ENCODE results near the gene TRIM74. TPM values are rescaled to one million over a fixed set of nuclear protein-coding genes. Genes with fewer than 3 reads are reported as not detected.

Gene TRIM74
- total RNA-seq, 1 experiment from 2014 or later, result 0.26 TPM

- Histone ChIP-seq H3K9me3 (ENCODE audit: control insufficient read depth, low read depth, low read length) (no peaks in the 10 kb centered on the region), H2BK5ac (ENCODE audit: insufficient read length, low read length) (no peak overlapping the region), H4K8ac (replicated peaks; ENCODE audit: insufficient read length, low read depth, low read length) (no peak overlapping the region), H3K18ac (ENCODE audit: insufficient read length, low read depth, low read length) (no peak overlapping the region), H3K79me1 (ENCODE audit: insufficient read depth, low read depth, low read length, poor library complexity, severe bottlenecking) (no peaks in the 10 kb centered on the region), H2BK20ac (ENCODE audit: low read depth, low read length, poor library complexity, severe bottlenecking) (no peak overlapping the region), H3K23ac (ENCODE audit: insufficient read length, low read depth, low read length) (no peak overlapping the region), H3K4me2 (ENCODE audit: insufficient read depth, insufficient read length, low read length) (peak overlapping the region; percentile 48), H2BK12ac (ENCODE audit: insufficient read length, low read depth, low read length) (no peak overlapping the region), H3K79me2 (ENCODE audit: insufficient read depth, low read length) (no peaks in the 10 kb centered on the region; the same call in 1 of the 2 replicates), H3K9ac (ENCODE audit: extremely low read depth, insufficient read length, low read length) (peak overlapping the region; percentile 97), H3K23me2 (ENCODE audit: insufficient read length, low read depth, low read length, poor library complexity, severe bottlenecking) (peaks cover 3% of the 10 kb centered on the region), H4K5ac (ENCODE audit: insufficient read length, low read depth, low read length) (peak overlapping the region; percentile 13), H3K4ac (ENCODE audit: low read depth, low read length) (no peak overlapping the region), H4K20me1 (ENCODE audit: control insufficient read depth, insufficient read depth, insufficient read length) (no peaks in the 10 kb centered on the region), H2AFZ (ENCODE audit: low read length) (no peak overlapping the region), H2AK5ac (ENCODE audit: insufficient read length, low read length) (no peak overlapping the region), H2BK15ac (ENCODE audit: low read depth, low read length) (no peak overlapping the region), H3K56ac (ENCODE audit: insufficient read length, low read depth, low read length) (no peak overlapping the region), H3T11ph (ENCODE audit: low read length) (no peak overlapping the region), H3K4me1 (ENCODE audit: insufficient read depth, low read length) (peaks cover 3% of the 10 kb centered on the region; the same call in 1 of the 2 replicates), H3K27ac (ENCODE audit: insufficient read length, low read depth, low read length) (peak overlapping the region; percentile 70), H3K27me3 (ENCODE audit: insufficient read depth, low read length) (no peaks in the 10 kb centered on the region), H4K91ac (ENCODE audit: insufficient read length, low read depth, low read length) (no peak overlapping the region), H3K14ac (ENCODE audit: insufficient read depth, low read length) (no peak overlapping the region), H2BK120ac (ENCODE audit: low read depth, low read length, poor library complexity, severe bottlenecking) (no peak overlapping the region)
- H3K27me3 Mint-ChIP-seq (ENCODE audit: low read depth), result no peaks in the 10 kb centered on the region
- no peak for DNase-seq
- peaks cover 22 to 40% (median 35%) of the 10 kb centered on the region in 3 experiments; a peak in 6 of 7 replicates for H3K36me3 Mint-ChIP-seq (ENCODE audit: insufficient read depth in 1 of 3, low read depth in 3 of 3)
- peak overlapping the region; percentile 99 for H3K4me3 Mint-ChIP-seq
- H3K4me1 Mint-ChIP-seq, result peaks cover 7 to 11% of the 10 kb centered on the region in 2 experiments; a peak in 3 of 4 replicates
- no peaks in the 10 kb centered on the region; a peak in 1 of 5 replicates for H3K9me3 Mint-ChIP-seq
- no CpG with 5 or more reads among the region's 5 CpGs for WGBS (ENCODE audit: extremely low coverage, insufficient read length, low lambda C conversion rate)
- peak overlapping the region; percentile 100 for H3K27ac Mint-ChIP-seq
- TF ChIP-seq, protein P1, sequence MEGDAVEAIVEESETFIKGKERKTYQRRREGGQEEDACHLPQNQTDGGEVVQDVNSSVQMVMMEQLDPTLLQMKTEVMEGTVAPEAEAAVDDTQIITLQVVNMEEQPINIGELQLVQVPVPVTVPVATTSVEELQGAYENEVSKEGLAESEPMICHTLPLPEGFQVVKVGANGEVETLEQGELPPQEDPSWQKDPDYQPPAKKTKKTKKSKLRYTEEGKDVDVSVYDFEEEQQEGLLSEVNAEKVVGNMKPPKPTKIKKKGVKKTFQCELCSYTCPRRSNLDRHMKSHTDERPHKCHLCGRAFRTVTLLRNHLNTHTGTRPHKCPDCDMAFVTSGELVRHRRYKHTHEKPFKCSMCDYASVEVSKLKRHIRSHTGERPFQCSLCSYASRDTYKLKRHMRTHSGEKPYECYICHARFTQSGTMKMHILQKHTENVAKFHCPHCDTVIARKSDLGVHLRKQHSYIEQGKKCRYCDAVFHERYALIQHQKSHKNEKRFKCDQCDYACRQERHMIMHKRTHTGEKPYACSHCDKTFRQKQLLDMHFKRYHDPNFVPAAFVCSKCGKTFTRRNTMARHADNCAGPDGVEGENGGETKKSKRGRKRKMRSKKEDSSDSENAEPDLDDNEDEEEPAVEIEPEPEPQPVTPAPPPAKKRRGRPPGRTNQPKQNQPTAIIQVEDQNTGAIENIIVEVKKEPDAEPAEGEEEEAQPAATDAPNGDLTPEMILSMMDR (conservative IDR thresholded peaks at IDR 0.05), result no peak
Observed at GRCh38 chr7:72924386-72924732, 44.9 kb downstream of the TRIM74 start.

All from H9 (cell line).